Spleen (tissue), 11 donors: ENCODE data around the gene MRPL49. TPM values are rescaled to one million over a fixed set of nuclear protein-coding genes. Genes with fewer than 3 reads are reported as not detected.

Experiments used
- DNase-seq: peaks from one replicate; pipeline ENCODE4 v3.0.0-alpha.2; 2020
- H3K27ac ChIP-seq, 8 donors: fragments of 200-600 bp; sonication (generic) in 7 of 8; 1 replicate in 4 of 8; 2 replicates in 4 of 8; pipeline versions ENCODE4 v1.5.0 to v1.8.0; 2016 to 2021; ENCODE audit warnings: inconsistent platforms in 4 of 8, mild to moderate bottlenecking in 4 of 8, moderate library complexity in 1 of 8
- H3K27me3 ChIP-seq, 7 donors: fragments of 200-600 bp; sonication (generic) in 6 of 7; replicated peaks in 1 of 7; 1 replicate in 4 of 7; 2 replicates in 3 of 7; pipeline versions ENCODE4 v1.5.0 to v1.8.0; 2016 to 2021; ENCODE audit warnings: inconsistent platforms in 3 of 7, mild to moderate bottlenecking in 1 of 7
- H3K36me3 ChIP-seq, 6 donors: fragments of 200-600 bp; sonication (generic) in 5 of 6; 1 replicate in 4 of 6; 2 replicates in 2 of 6; pipeline versions ENCODE4 v1.5.0 to v1.8.0; 2016 to 2021; ENCODE audit warnings: inconsistent platforms in 2 of 6
- H3K4me1 ChIP-seq, 6 donors: fragments of 200-600 bp; sonication (generic) in 5 of 6; 1 replicate in 3 of 6; 2 replicates in 3 of 6; pipeline versions ENCODE4 v1.5.0 to v1.8.0; 2016 to 2021; ENCODE audit warnings: inconsistent platforms in 3 of 6
- H3K4me3 ChIP-seq, 8 donors: fragments of 200-600 bp; sonication (generic) in 7 of 8; 1 replicate in 4 of 8; 2 replicates in 4 of 8; pipeline versions ENCODE4 v1.5.0 to v1.8.0; 2016 to 2021; ENCODE audit warnings: inconsistent platforms in 4 of 8, mild to moderate bottlenecking in 4 of 8, moderate library complexity in 2 of 8
- H3K9me3 ChIP-seq, 8 donors: fragments of 200-600 bp; sonication (generic) in 7 of 8; 1 replicate in 4 of 8; 2 replicates in 4 of 8; pipeline versions ENCODE4 v1.5.0 to v1.8.0; 2016 to 2021; ENCODE audit warnings: inconsistent platforms in 4 of 8
- CTCF ChIP-seq, 11 experiments: fragments of 200-600 bp in 7 of 11; fragments of 450-650 bp in 4 of 11; sonication (generic) in 4 of 11; IDR thresholded peaks in 8 of 11; conservative IDR thresholded peaks in 3 of 11; 1 replicate in 7 of 11; 2 replicates in 4 of 11; pipeline versions ENCODE4 v1.4.0 to v1.8.0; 2016 to 2021; ENCODE audit warnings: antibody characterized with exemption in 11 of 11, inconsistent platforms in 4 of 11, mild to moderate bottlenecking in 1 of 11
- POLR2A ChIP-seq, 3 donors: fragments of 450-650 bp; IDR thresholded peaks; one replicate each; pipeline ENCODE4 v1.5.1; 2017; ENCODE audit warnings: antibody characterized with exemption in 3 of 3, mild to moderate bottlenecking in 1 of 3
- POLR2AphosphoS5 ChIP-seq, 3 donors: sonication (generic); formaldehyde crosslinking; IDR thresholded peaks; one replicate each; pipeline ENCODE4 v1.5.1; 2017; ENCODE audit warnings: antibody characterized with exemption in 3 of 3
- WGBS, 5 donors: extraction: QIAGEN DNeasy Blood & Tissue Kit in 3 of 5; methylation state at CpG; one replicate each; pipeline versions ENCODE4 v1.1.5 to v1.1.7; 2013 to 2018; 5-methylcytosine and 5-hydroxymethylcytosine counted together
- intact Hi-C: fragments of 100-400 bp; cut with DNase I; formaldehyde crosslinking; loops from one replicate; pipeline ENCODE4 v1.15.0; 2023; ENCODE audit warnings: low total_unique reads
- polyA plus RNA-seq, 3 donors: library from polyadenylated mRNA; stranded (reverse); fragments of 200-250 nt; gene quantifications; one replicate each; pipeline ENCODE4 v1.2.1, GENCODE V29; 2013
- total RNA-seq, 7 donors: library from RNA; depleted of rRNA in 3 of 7; stranded (reverse); fragments of >200 nt in 3 of 7; fragmentation: NEBNext Ultra II Directional in 4 of 7; extraction: Animal tissue kit (Norgen Biotek cat#: 25700) in 4 of 7; gene quantifications; one replicate each; pipeline versions ENCODE4 v1.1.0 to v1.2.1, GENCODE V29; 2016 to 2021
- donor health status: healthy with polysubstance abuse.
- donor health status: DM: no; HTN: no; CAD: no; lungs with moderate emphysema.
- donor health status: DM: no; HTN: no; CAD: no.
- donor health status: Bipolar disorder and iron deficiency.
- donor health status: healthy.
- donor health status: DM: no; HTN: no; CAD: no.
- donor health status: DM: yes; HTN: yes; CAD: no.

MRPL49 gene
- total and polyA plus RNA-seq, 10 donors = 20.0 to 51.2 (median 40.1) TPM

- Histone ChIP-seq H3K27me3 (no peaks in the 10 kb centered on the region), H3K4me1 (peaks cover 15 to 37% (median 23%) of the 10 kb centered on the region in 6 donors), H3K4me3 (peak overlapping the region in 4 of 8 donors; percentile 89 to 95 (median 93)), H3K9me3 (no peaks in the 10 kb centered on the region), H3K36me3 (peaks cover 0 to 37% (median 4%) of the 10 kb centered on the region in 6 donors), H3K27ac (peak overlapping the region in 6 of 8 donors; percentile 86 to 96 (median 94))
- no peak for TF ChIP-seq CTCF (IDR thresholded peaks at IDR 0.05 in 8 of 11, conservative IDR thresholded peaks at IDR 0.05 in 3 of 11)
- no peak for TF ChIP-seq POLR2AphosphoS5 (IDR thresholded peaks at IDR 0.05)
- no peak for TF ChIP-seq POLR2A (IDR thresholded peaks at IDR 0.05)
- intact Hi-C loops = no loop called here
- 83 to 88% (median 86%) methylated on average over 22 of the region's 22 CpGs for WGBS, 5 donors
- DNase-seq = no peak
These were observed 26.7 kb upstream of the MRPL49 start for GRCh38 chr11:65095427-65095826.

- Histone ChIP-seq H3K27me3 (no peaks in the 10 kb centered on the region), H3K4me3 (peak within 1 kb of the TSS; percentile 72 to 95 (median 90)), H3K27ac (peak within 1 kb of the TSS; percentile 73 to 96 (median 93)), H3K36me3 (peaks cover 0 to 40% (median 4%) of the 10 kb centered on the region in 6 donors), H3K4me1 (peaks cover 15 to 37% (median 23%) of the 10 kb centered on the region in 6 donors), H3K9me3 (no peaks in the 10 kb centered on the region)
- intact Hi-C loops = no loop called here
- DNase-seq = peak; percentile 95
- 0 to 1% (median 1%) methylated on average over 4 to 52 of the region's 52 CpGs for WGBS, 5 donors
- TF ChIP-seq POLR2AphosphoS5 (IDR thresholded peaks at IDR 0.05) = peak; percentile 82 to 90 (median 89)
- TF ChIP-seq POLR2A (IDR thresholded peaks at IDR 0.05) = peak; percentile 19 to 88 (median 47)
- TF ChIP-seq CTCF (IDR thresholded peaks at IDR 0.05 in 8 of 11, conservative IDR thresholded peaks at IDR 0.05 in 3 of 11) = peak in 9 of 11 experiments; percentile 18 to 40 (median 31)
These were observed 25.9 kb upstream of the MRPL49 start, which contains the start of gene VPS51 for GRCh38 chr11:65095974-65096806. Gene VPS51, plus strand, starts transcription at chr11:65096214. Its CDS starts 37 bp downstream, at chr11:65096251.

DNA sequence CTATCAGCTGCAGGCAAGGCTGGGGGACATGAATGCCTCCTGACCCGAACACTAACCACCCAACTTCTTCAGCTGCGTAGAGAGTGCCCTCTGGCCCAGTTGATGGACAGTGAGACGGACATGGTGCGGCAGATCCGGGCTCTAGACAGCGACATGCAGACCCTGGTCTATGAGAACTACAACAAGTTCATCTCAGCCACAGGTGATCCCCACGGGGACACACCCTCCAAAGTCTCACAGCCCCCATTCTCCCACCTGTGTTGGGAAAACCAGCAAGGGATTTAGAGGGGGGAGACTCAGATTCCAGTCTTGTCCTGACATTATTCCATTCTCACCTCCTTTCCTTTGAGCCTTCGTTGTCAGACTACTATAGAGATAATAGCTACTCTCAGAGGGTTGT lies 25.2 kb upstream of the MRPL49 start:
- H3K9me3 ChIP-seq = no peaks in the 10 kb centered on the region
- no peaks in the 10 kb centered on the region for H3K27me3 ChIP-seq
- no peak for DNase-seq
- H3K27ac ChIP-seq = peak overlapping the region; percentile 73 to 96 (median 93)
- intact Hi-C loops = no loop called here
- H3K36me3 ChIP-seq = peaks cover 0 to 47% (median 4%) of the 10 kb centered on the region in 6 donors
- peaks cover 15 to 37% (median 23%) of the 10 kb centered on the region in 6 donors for H3K4me1 ChIP-seq
- no peak for TF ChIP-seq CTCF (IDR thresholded peaks at IDR 0.05 in 8 of 11, conservative IDR thresholded peaks at IDR 0.05 in 3 of 11)
- no peak for TF ChIP-seq POLR2A (IDR thresholded peaks at IDR 0.05)
- no peak for TF ChIP-seq POLR2AphosphoS5 (IDR thresholded peaks at IDR 0.05)
- peak overlapping the region; percentile 72 to 95 (median 90) for H3K4me3 ChIP-seq
- WGBS, 5 donors = 53 to 62% (median 57%) methylated on average over 8 of the region's 8 CpGs
